Activated CD8-positive, alpha-beta T cell treated with anti-CD3 and anti-CD28 coated beads for 36 hours (primary cell): ENCODE results near the gene LRFN3. TPM values are rescaled to one million over a fixed set of nuclear protein-coding genes. Genes with fewer than 3 reads are reported as not detected.
"Not testable (repeated sequence)": the region's sequence is repeated elsewhere in the genome, so short reads cannot be mapped to it uniquely, and the experiment has no call there.

Source experiments
- ATAC-seq: fragments of 200-7000 bp; cut with Tn5 transposase; one replicate; pipeline ENCODE4 v1.10.0; 2021; ENCODE audit warnings: mild to moderate bottlenecking, moderate library complexity
- CTCF ChIA-PET: fragments of 350-600 bp; sonication (Branson Sonifier 250); formaldehyde crosslinking; loops from one replicate; lab custom pipeline; 2021; ENCODE audit warnings: antibody characterized with exemption; lab: Charles Lee
- POLR2A ChIA-PET: fragments of 350-600 bp; sonication (Branson Sonifier 250); formaldehyde crosslinking; loops from one replicate; lab custom pipeline; 2021; ENCODE audit warnings: antibody characterized with exemption; lab: Charles Lee
- DNase-seq: peaks from one replicate; pipeline ENCODE4 v3.0.0-alpha.2; 2020
- H3K27ac Mint-ChIP-seq: one replicate; pipeline ENCODE4 v1.8.0; 2021; ENCODE audit warnings: mild to moderate bottlenecking, mixed read lengths
- H3K27me3 Mint-ChIP-seq: one replicate; pipeline ENCODE4 v1.8.0; 2021; ENCODE audit warnings: mixed read lengths
- H3K36me3 Mint-ChIP-seq: one replicate; pipeline ENCODE4 v1.8.0; 2021; ENCODE audit warnings: low read depth, mixed read lengths
- H3K4me1 Mint-ChIP-seq: one replicate; pipeline ENCODE4 v1.8.0; 2021; ENCODE audit warnings: low read depth, mixed read lengths
- H3K4me3 Mint-ChIP-seq: one replicate; pipeline ENCODE4 v1.8.0; 2021; ENCODE audit warnings: mild to moderate bottlenecking, moderate library complexity, mixed read lengths
- H3K9me3 Mint-ChIP-seq: one replicate; pipeline ENCODE4 v1.8.0; 2021; ENCODE audit warnings: mixed read lengths
- intact Hi-C: fragments of 100-400 bp; cut with micrococcal nuclease; formaldehyde crosslinking; loops from one replicate; pipeline ENCODE4 v1.10.0; 2022
- total RNA-seq, 2 experiments: library from RNA; stranded (reverse); gene quantifications; one replicate each; pipeline ENCODE4 v1.2.3, GENCODE V29; 2021
- TF ChIP-seq, protein P1 (sequence below): fragments of 200-600 bp; IDR thresholded peaks from one replicate; pipeline ENCODE4 v1.8.0; 2022; ENCODE audit warnings: antibody characterized with exemption, mild to moderate bottlenecking

The LRFN3 gene
- total RNA-seq, 2 experiments from 2014 or later, result 4.8 to 6.6 TPM

DNA sequence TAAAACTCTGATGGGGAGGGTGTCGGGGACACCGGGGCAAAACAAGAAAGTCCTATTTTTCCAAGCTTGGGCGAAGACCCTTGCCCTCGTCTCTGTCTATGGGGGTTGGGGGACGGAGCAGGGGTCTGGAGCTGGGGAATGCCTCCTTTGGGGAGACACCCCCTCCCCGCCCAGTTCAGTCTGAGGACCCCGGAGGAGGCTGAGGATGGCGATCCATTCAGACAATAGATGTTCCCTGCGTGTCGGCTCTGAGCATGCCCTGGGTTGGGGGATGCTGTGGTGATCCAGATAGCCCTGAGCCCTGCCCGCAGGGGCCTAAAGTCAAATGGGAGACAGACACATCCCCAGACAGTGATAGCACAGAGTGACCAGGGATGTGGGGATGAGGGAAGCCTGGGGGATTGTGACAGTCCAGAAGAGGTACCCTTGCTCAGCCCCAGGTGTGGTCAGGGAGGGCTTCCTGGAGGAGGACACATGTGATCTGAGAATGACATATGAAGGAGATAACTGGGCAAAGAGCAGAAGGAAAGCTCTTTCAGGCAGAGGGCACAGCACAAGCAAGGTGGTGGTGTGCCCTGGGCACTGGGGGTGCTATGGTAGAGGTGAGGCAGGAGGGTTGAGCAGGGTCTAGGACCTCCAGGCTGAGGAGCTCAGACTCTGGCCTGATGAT, 9.1 kb downstream of the LRFN3 start:
- H3K27me3 Mint-ChIP-seq, result no peaks in the 10 kb centered on the region
- POLR2A ChIA-PET, result no interaction called here

DNA sequence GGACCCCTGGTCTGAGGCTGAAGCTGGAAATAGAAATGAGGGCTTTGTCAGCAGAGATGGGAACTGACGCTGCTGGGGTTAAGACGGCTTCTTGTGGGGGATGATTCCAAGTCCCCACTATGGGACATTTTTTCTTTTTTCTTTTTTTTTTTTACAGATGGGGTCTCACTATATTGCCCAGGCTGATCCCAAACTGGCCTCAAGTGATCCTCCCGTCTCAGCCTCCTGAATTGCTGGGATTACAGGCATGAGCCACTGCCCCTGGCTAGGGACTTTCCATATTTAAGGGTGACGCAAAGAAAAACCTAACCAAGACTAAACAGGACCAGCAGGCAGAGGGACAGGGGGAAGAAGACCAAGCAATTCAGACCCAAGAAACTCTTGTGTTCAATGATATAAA, 10.0 kb downstream of the LRFN3 start:
- ChIA-PET POLR2A (no interaction called here), CTCF (interaction anchor here (0.8 to 1.5 kb wide), 4 partner anchors 15 to 223 kb away, joined by 3 to 4 read pairs (median 4); no protein-coding TSS in a partner anchor)
- DNase-seq (no peak), ATAC-seq (no peak)
- H3K9me3 Mint-ChIP-seq, result no peaks in the 10 kb centered on the region
- TF ChIP-seq, protein P1, sequence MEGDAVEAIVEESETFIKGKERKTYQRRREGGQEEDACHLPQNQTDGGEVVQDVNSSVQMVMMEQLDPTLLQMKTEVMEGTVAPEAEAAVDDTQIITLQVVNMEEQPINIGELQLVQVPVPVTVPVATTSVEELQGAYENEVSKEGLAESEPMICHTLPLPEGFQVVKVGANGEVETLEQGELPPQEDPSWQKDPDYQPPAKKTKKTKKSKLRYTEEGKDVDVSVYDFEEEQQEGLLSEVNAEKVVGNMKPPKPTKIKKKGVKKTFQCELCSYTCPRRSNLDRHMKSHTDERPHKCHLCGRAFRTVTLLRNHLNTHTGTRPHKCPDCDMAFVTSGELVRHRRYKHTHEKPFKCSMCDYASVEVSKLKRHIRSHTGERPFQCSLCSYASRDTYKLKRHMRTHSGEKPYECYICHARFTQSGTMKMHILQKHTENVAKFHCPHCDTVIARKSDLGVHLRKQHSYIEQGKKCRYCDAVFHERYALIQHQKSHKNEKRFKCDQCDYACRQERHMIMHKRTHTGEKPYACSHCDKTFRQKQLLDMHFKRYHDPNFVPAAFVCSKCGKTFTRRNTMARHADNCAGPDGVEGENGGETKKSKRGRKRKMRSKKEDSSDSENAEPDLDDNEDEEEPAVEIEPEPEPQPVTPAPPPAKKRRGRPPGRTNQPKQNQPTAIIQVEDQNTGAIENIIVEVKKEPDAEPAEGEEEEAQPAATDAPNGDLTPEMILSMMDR, result no peak
- no peaks in the 10 kb centered on the region for H3K27me3 Mint-ChIP-seq
- peaks cover 1% of the 10 kb centered on the region for H3K36me3 Mint-ChIP-seq
- peaks cover 5% of the 10 kb centered on the region for H3K4me1 Mint-ChIP-seq
- no peak overlapping the region for H3K27ac Mint-ChIP-seq
- H3K4me3 Mint-ChIP-seq, result no peak overlapping the region
- intact Hi-C loops, result no loop called here

More for the DNA sequence above, 9.1 kb downstream of the LRFN3 start:
- peaks cover 1% of the 10 kb centered on the region for H3K36me3 Mint-ChIP-seq
- intact Hi-C loops, result no loop called here
- peaks cover 5% of the 10 kb centered on the region for H3K4me1 Mint-ChIP-seq
- H3K9me3 Mint-ChIP-seq, result no peaks in the 10 kb centered on the region
- TF ChIP-seq, protein P1, result no peak
- H3K4me3 Mint-ChIP-seq, result no peak overlapping the region
- CTCF ChIA-PET, result interaction anchor here (1.5 kb wide), 1 partner anchor 63 kb away, joined by 3 read pairs; no protein-coding TSS in a partner anchor
- DNase-seq, result no peak
- ATAC-seq, result no peak
- no peak overlapping the region for H3K27ac Mint-ChIP-seq

DNA sequence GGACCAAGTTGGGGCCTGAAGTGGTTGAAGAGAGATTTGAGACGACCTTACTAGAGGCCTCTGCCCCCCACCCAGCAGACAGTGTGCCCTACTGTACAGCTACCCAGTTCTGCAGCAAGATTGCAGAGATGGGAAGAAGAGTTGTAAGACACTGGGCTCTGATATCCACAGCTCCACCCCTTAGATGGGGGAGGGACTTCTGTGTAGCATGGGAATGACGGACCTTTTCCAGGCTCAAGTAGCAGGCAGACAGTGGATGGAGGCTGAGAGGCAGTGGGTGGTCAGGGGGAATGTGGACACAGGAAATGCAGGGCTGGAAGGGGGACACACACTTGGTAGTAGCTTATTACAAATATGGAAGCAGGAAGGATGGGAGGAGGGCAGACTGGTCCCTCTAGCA, 13.0 kb downstream of the LRFN3 start:
- intact Hi-C loops, result no loop called here

DNA sequence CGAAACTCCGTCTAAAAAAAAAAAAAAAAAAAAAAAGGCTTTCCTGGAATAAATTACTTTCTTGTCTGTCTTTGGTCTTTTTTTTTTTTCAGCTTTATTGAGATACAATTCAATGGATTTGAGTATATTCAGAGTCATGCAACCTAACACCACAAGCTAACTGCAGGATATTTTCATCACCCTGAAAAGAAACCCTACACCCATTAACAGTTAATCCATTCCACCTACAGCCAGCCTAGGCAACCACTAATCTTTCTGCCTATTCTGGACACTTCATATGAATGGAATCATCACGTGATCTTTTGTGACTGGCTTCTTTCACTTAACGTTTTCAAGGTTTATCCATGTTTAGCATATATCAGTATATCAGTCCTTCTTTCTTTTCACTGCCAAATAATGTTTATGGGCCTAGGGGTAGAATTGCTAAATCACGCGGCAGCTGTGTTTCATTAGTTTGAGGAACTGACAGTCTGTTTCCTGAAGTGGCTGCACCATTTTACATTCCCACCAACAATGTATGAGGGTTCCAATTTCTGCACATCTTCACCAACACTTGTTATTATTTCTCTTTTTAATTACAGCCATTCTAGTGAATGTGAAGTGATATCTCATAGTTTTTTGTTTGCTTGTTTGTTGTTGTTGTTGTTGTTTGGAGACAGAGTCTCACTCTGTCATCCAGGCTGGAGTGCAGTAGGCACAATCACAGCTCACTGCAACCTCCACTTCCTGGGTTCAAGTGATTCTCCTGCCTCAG, 19.9 kb downstream of the LRFN3 start:
- Mint-ChIP-seq H3K4me1 (peaks cover 52% of the 10 kb centered on the region), H3K27ac (no peak overlapping the region), H3K36me3 (no peaks in the 10 kb centered on the region), H3K27me3 (peaks cover 4% of the 10 kb centered on the region), H3K4me3 (no peak overlapping the region), H3K9me3 (peaks cover 3% of the 10 kb centered on the region)
- ATAC-seq, result no peak
- ChIA-PET POLR2A (interaction anchor here (0.7 kb wide), 2 partner anchors 9 to 19 kb away, joined by 3 to 5 read pairs; no protein-coding TSS in a partner anchor), CTCF (interaction anchor here (0.8 to 1.5 kb wide), 2 partner anchors 10 to 25 kb away, joined by 3 read pairs; no protein-coding TSS in a partner anchor)
- TF ChIP-seq, protein P1, result no peak
- intact Hi-C loops, result loop anchor here (5.0 kb wide), 1 partner anchor 36 kb away; no protein-coding TSS in a partner anchor
- DNase-seq, result no peak

More for the DNA sequence above, 13.0 kb downstream of the LRFN3 start:
- Mint-ChIP-seq H3K27me3 (no peaks in the 10 kb centered on the region), H3K4me1 (peaks cover 27% of the 10 kb centered on the region), H3K36me3 (peaks cover under 1% of the 10 kb centered on the region), H3K9me3 (no peaks in the 10 kb centered on the region), H3K4me3 (no peak overlapping the region), H3K27ac (peak overlapping the region; percentile 52)
- CTCF ChIA-PET, result interaction anchor here (0.6 to 2.1 kb wide), 6 partner anchors 15 to 105 kb away, joined by 3 to 6 read pairs (median 4); partner anchors contain the start of gene THAP8
- TF ChIP-seq, protein P1, result no peak
- DNase-seq, result no peak
- no peak for ATAC-seq
- POLR2A ChIA-PET, result interaction anchor here (1.4 kb wide), 1 partner anchor 10 kb away, joined by 3 read pairs; no protein-coding TSS in a partner anchor

DNA sequence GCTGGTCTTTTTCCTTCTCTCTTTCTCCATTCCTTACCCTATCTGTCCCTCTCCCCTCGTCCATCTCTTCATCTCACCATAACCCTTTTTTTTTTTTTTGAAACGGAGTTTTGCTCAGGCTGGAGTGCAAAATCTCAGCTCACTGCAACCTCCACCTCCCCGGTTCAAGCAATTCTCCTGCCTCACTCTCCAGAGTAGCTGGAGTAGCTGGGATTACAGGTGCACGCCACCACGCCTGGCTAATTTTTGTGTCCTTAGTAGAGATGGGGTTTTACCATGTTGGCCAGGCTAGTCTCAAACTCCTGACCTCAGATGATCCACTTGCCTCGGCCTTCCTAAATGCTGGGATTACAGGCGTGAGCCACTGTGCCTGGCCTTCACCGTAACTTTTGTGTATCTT, 21.2 kb downstream of the LRFN3 start:
- CTCF ChIA-PET, result interaction anchor here (2.0 kb wide), 1 partner anchor 26 kb away, joined by 5 read pairs; no protein-coding TSS in a partner anchor
- H3K4me3 Mint-ChIP-seq, ATAC-seq, POLR2A ChIA-PET, H3K36me3 Mint-ChIP-seq, H3K9me3 Mint-ChIP-seq, DNase-seq, H3K27me3 Mint-ChIP-seq, H3K27ac Mint-ChIP-seq: not testable (repeated sequence)
- H3K4me1 Mint-ChIP-seq, result peaks cover 46% of the 10 kb centered on the region
- intact Hi-C loops, result loop anchor here (5.0 kb wide), 1 partner anchor 35 kb away; no protein-coding TSS in a partner anchor
